ENCODE measurements around the gene FTSJ3.

FTSJ3 gene

DNA sequence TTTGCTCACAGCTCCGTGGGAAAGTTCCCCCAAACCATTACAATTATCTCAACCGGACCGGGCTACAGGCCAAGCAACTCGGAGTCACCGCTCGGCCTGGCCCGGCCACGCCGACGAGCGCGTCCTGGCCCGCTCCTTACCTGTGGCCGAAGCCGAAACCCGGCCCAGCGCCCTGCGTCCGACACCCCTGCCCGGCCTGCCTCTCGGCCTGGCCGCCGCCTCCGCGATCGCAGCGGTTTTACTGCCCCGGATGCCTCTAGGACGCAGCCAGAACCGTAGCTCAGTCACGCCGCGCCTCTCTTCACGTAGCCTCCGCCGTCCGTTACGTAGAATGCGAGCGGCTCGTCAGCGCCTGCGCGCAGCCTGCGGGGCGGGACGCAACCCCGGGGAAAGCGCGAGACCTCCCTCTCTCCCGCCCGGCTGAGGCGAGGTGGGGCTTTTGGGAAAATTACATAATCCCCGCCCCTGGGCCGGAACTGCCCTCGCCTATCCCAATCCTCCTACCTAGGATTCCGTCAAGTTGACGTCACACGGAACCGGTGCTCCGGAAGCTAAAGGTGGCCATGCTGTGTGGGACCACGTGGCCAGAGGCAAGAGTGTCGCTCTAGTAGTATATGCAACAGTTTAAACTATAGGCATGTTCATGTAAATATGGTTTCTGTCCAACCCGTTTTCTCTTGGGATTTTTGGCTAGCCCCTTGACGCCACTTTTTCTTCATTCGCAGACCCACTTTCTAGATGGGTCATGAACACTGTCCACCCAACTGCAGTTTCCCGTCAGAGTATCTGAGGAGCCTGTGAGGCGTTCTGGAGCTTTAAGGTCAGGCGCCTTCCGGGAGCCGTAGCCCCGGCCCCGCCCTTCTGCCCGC, 54.0 kb downstream of the FTSJ3 start, which contains the start of gene CCDC47:
Gene CCDC47, minus strand, starts transcription at position 326 of the 869 bp plus-strand sequence. CDS start 7,422 bp downstream, outside the sequence.
- Histone ChIP-seq H3K9me3 (ENCODE audit: insufficient read depth, low read depth, low read length) (no peaks in the 10 kb centered on the region), H3K4me1 (ENCODE audit: insufficient read depth, low read length) (peaks cover 10% of the 10 kb centered on the region), H3K27me3 (ENCODE audit: insufficient read depth, low read length) (no peaks in the 10 kb centered on the region), H3K4me3 (ENCODE audit: low read length) (peak within 1 kb of the TSS; percentile 97), H3K9ac (ENCODE audit: low read depth, low read length) (peak within 1 kb of the TSS; percentile 100), H3K36me3 (ENCODE audit: insufficient read depth, low read depth, low read length) (peaks cover 31% of the 10 kb centered on the region), H3K27ac (ENCODE audit: low read length) (peak within 1 kb of the TSS; percentile 100)

DNA sequence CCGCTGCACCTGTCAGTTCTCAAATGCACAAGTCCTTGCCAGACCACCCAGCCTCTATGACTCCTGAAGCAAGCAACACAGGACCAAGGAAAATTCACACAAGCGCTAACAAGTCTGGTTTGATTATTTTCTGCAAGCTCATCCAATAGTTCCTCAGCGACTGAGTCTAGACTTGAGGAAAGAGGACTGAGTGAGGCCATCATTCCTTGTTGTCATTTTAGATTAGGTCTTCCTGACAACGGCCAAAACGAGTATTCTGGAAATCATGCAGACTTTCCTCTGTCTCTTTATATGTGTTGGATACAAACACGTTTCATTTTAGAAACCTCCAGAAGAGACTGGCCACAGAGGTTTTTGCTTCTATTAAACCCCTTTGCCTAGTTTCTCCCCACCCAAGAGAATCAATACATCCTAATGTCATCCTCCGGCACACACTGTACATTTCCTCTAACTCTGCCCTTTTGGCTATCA, 54.6 kb downstream of the FTSJ3 start:
- H3K4me1 ChIP-seq (ENCODE audit: insufficient read depth, low read length) = peaks cover 10% of the 10 kb centered on the region
- H3K36me3 ChIP-seq (ENCODE audit: insufficient read depth, low read depth, low read length) = peaks cover 31% of the 10 kb centered on the region
- H3K27me3 ChIP-seq (ENCODE audit: insufficient read depth, low read length) = no peaks in the 10 kb centered on the region

More for the DNA sequence above, 54.6 kb downstream of the FTSJ3 start:
- Histone ChIP-seq H3K4me3 (ENCODE audit: low read length) (peak overlapping the region; percentile 97), H3K9me3 (ENCODE audit: insufficient read depth, low read depth, low read length) (no peaks in the 10 kb centered on the region), H3K9ac (ENCODE audit: low read depth, low read length) (peak overlapping the region; percentile 100), H3K27ac (ENCODE audit: low read length) (peak overlapping the region; percentile 18)

Measured in iPS-20b (cell line).